HG02571 (cell line): ENCODE results near the gene PHLPP2.

Experiments
- ATAC-seq: cut with Tn5 transposase; IDR thresholded peaks from one replicate; pipeline ENCODE4 v1.9.1; 2021; ENCODE audit warnings: mild to moderate bottlenecking, moderate library complexity; ENCODE audit not compliant: unreplicated experiment

PHLPP2 gene

DNA sequence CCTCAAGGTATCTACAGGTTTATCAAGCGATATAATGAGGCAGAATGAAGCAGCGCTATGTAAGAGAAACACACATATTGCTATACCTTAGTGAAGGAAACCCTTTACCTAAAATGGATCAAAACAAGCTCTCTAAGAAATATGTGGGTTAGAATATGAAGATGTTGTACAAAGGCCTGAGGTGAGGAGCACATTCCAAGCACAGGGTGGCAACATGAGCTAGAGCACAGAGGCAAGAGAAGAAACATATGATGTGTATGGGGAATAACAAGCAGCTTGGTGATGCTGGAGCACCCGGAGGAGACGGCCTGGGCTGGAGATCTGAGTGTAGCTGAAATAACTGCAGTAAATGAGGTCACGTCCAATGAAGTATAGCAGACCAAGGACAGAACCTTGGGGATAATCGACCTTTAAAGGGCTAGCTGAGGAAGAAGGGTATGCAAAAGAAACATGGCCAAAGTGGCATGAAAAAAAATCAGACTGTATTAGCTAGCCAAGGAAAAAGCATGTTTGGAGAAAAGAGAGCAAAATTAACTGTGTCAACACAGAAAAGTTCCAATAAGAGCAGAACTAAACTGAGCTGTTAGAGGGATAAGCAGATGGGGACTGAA lies 54.5 kb downstream of the PHLPP2 start:
- ATAC-seq = no peak

DNA sequence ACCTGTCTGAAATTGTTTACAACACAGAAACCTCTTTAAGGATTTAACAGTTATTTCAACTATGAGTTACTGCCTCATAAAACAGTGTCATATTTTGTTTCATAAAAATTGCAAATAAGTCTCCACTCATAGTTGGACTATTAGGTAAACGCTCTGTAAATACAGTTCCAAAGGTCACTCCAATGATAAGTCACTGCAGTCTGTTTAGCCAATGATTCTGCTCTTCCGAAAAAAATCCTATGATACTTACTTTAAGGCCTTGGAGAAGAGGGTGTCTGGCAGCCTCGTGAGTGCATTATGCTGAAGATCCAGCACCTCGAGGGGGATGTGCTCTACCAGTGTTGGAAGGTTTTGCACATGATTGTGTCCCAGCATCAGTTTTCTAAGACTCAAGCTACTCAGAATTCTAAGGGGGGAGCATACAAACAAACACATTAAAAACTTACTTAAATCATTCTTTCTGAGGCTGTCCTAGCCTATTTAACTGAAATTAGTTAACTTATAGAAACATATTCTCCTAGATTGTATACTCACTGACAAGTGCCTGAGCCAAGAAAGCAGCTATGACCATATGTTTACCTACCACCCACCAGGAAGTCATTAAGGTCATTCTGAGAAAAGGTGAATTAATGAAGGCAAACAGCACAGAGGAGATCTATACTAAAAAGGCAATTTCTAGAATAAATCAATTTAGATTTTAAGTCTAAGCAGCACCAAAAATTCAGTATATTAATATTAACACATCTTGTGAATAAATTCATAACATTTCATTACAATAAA lies 57.4 kb downstream of the PHLPP2 start:
- no peak for ATAC-seq

DNA sequence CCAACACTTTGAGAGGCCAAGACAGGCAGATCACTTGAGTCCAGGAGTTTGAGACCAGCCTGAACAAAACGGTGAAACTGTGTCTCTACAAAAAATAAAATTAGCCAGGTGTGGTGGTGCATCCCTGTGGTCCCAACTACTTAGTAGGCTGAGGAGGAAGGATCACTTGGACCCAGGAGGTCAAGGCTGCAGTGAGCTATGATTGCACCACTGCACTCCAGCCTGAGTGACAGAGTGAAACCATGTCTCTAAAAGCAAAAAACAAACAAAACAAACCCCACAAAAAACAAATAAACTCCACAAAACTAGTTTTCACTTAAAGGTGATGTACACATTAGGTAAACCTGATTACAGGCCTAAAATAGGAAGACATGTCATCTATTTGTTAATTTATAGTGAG lies 58.2 kb downstream of the PHLPP2 start:
- no peak for ATAC-seq

DNA sequence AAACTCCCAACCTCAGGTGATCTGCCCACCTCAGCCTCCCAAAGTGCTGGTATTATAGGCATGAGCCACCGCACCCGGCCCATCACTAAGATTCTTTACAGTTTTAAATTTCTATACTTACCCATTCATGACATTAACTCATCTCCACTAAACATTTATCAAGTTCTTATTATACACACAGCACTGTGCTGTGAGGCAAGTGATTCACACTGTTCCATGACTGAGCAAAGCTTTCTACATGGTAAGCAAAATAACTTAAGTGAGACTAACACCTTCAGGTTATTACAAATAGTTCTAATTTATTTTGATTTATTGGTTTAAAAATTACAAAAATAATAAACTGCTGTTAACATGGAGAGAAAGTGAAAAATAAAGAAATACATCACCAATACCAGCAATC lies 65.0 kb downstream of the PHLPP2 start:
- no peak for ATAC-seq

DNA sequence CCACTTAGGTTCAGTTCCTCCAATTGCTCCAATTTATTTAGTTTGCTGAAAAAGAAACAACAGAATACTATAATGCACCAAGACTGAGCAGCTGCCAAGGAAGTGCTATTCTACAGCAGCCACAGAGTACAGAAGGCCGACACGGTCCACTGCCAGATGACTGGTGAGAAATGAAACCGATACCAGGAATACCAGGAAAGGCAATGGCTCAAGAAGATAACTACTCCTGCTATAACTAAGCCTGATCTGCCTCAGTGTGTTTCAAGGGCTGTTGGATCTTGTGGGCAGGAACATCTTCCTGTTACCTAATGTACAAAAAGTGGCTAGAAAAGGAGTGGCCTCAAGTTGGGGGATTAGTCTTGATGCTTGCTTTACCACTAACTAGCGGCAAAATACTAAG lies 65.7 kb downstream of the PHLPP2 start:
- no peak for ATAC-seq

DNA sequence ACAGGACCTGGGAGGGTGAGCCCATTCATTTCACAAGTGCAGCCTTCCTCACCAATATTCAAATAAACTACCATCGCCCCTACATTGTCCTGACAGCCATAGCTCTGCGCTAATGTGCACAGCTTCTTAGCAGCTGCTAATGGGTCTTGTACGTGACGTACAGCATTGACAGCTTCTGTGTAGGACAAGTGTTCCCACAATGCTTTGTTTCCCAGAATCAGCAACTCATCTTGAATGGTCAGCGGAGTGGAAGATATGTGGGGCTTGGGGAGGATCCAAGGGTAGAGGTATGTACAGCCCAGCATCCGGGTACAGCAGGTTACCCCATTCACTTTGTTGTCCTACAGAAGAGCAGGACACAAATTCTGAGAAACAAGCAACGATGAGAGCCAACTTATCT lies 74.8 kb downstream of the PHLPP2 start:
- no peak for ATAC-seq

DNA sequence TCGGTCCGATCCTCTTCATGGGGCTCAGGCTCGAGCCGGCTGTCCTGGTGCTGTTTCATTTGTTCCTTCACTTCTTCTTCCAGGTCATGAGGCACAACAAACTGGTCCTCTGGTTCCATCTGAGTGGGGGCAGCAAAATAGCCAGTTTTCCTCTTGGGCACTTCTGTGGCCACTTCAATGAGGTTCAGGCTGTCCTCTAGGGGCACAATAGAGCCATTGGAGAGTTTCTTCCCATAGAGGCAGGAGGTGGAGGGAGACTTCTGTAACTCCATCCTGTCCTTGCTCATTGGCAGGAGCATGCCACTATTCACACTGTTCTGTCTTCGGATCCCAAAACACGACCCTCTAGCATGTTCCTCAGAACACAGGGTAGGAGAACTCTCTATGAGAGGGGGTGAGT lies 75.6 kb downstream of the PHLPP2 start:
- ATAC-seq = no peak

DNA sequence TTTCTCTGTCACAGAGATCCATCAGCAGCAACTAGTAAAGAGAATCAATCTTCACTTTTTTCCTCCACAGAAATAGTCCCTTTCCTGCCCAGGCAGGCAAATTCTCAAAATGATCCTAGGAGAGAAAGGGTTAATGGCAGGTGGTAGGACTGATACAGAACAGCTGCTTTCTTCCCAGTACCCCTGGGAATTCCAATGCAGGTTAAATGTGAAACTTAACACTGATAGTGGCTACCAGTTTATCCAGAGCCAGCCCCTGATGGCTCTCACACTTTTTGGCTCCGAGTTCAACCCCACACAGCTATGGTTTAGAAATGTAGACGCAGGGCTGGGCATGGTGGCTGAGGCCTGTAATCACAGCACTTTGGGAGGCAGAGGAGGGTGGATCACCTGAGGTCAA lies 76.3 kb downstream of the PHLPP2 start:
- no peak for ATAC-seq

DNA sequence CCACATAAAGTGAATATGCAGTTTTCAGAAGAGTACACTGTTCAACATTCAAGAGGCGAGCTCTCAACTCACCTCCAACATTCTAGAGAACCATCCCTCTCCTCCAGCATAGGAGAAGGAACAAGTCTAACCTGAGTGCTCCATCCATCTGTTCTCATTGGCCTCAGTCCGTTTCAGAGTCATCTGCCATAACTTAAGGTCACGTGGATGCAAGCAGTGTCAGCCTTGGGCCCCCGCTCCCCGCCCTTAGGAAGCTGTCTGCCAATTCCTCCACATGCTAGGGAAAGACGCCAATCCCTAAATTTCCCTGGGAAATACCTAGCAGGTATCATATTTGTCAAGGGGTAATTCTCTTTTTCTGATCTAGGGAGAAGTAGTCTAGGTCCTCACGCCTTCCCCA lies 77.1 kb downstream of the PHLPP2 start:
- no peak for ATAC-seq

DNA sequence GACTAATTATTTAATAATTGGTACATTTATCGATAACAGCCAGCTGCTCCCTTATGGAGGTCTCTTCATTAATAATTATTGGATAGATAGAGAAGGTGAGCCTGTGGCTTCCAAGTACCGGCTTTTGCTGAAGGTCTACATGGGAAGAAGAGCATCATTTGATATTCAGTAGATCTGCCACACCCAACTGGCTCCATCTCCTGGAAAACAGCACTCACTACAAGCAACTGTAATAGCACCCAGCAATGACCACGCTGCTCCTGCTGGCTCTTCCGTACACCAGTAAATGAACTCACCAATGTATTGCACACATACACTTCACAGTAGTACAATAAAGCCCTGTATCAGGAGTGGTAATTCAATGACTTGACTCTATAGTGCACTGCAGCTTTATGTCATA lies 79.1 kb downstream of the PHLPP2 start:
- no peak for ATAC-seq

DNA sequence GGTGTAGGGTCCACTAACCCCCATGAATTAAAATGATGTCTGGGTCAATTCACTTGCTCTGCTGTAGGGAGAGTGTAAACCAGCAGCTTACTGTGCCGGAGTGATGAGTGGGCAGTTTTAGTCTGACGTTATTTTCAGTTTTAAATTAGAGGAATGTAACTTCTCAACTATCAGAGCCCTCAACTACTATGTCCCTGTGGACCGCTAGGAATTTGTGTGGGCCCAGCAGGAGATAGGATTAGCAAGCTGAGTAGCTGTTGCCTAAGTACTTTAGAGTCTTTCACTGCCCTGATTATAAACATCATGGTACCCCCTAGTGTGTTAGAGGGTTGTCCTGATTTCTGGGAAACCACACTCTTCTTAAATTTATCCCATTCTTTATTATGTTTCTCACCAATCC lies 87.1 kb downstream of the PHLPP2 start:
- ATAC-seq = no peak

DNA sequence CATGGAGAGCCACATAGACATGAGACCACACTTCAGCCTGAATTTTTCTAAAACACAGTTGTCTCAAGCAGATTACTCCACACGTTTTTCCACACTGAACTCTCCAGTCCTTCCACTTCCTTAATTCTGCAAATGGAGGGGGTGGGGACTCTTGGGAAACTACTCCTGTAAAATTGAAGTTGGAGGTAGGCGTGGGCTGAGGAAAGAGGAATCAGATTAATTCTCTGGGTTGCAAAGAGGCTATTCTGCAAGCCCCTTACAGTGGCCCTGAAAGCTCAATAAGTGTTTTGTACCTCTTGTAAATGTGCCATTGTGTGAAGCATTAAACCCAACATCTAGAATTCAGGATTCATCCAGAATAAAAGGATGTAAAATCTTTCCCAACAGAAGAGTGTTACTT lies 88.9 kb downstream of the PHLPP2 start:
- no peak for ATAC-seq

DNA sequence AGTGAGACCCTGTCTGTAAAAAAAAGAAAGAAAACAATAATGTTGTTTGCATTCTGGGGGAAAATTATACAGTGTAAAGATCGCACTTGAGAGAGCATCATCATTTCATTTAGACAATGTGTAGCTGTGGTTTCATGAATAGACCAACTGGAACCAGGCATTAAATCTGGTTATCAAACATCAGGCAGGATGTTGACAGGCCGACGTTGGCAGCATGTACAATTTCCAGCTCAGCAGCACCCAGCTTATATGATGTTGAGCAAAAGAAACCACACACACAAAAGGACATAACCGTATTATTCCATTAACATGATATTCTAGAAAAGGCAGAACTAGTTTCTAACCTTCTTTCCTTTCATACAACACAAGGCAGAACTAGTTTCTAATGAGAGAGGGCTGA lies 92.7 kb downstream of the PHLPP2 start:
- ATAC-seq = no peak

DNA sequence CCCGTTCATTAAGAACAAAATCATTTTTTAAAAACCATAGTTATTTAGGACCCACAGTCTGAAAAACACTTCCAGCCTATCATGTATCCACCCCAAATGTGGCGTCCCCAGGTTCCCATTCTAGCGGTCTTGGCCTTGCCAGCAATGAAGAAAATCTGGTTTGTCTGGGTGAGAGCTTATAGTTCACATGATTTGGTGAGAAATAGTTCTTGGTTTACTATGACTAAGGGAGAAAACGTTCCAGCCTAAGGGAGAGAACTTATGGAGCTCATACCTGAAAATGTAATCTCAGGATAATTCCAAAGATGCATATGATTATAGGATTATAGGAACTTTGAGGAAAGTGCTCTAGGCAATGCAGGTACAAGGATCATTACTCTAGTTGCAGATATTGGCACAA lies 93.7 kb downstream of the PHLPP2 start:
- no peak for ATAC-seq

DNA sequence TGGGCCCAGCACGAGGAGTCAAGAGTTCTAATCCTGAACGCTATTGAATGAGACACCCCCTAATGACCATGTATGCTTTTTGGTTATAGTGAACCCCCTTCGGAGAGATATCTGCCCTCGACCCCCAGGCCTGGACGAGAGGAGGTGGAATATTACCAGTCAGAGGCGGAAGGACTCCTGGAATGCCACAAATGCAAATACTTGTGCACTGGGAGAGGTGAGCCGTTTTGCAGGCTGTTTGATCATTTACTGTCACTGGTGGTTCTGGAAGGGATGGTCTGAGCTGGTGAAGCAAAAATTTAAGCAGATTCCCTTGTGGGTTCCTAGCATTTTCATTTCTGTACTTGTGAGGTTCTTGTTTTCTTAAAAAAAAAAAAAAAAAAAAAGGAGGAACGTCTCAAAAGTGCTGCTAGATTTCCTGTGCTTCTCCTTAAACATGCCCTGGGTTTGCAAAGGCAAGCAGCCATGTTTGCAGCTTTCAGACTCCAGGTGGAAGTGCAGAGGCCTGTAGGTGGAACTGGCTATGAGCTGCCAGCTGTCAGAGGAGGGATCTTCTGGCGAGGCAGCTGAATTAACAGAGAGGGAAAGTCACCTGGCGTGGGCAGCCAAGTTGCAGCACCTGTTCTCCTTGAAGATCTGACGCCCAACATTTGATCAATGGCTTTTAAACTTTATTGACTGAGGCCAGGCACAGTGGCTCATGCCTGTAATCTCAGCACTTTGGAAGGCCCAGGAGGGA lies 95.1 kb downstream of the PHLPP2 start:
- ATAC-seq = no peak

DNA sequence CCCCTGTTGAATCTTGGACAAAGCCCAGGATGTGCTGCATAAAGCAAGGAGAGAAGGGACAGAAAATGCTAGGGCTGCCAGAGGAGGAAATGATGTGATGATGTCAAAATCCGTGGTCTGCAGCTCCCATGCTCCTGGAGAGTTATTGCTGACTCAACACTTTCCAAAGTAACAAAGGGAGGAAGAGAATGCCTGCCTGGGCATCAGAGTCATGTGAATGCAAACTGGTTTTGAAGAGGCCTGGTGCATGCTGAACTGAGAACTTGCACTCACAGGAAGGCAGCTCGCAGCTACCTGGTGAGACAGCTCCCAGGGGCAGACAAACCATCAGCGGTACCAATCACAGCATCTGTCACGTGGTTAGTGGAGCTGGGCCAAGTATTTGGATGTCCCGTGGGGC lies 95.7 kb downstream of the PHLPP2 start:
- no peak for ATAC-seq

DNA sequence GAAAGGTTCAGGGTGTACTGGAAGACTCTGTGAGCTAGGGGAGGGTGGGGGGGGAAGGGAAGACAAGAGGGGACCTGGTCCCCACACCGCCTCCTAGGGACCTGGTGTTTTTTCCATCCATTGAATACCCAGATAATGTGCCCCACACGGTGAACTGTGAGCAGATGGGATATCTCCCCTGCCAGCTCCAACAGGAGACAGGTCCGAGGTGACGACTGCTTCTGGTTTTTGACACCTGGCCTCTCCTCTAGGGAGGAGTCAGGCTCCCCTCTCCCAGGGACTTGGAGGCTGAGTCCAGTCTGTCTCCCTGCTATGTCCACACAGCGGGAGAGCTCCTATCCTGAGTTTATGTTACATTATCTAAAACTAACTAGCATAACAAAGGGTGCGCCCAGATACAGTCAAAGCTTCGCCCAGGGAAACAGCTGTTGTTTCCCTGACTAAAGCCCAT lies 96.7 kb downstream of the PHLPP2 start:
- no peak for ATAC-seq

DNA sequence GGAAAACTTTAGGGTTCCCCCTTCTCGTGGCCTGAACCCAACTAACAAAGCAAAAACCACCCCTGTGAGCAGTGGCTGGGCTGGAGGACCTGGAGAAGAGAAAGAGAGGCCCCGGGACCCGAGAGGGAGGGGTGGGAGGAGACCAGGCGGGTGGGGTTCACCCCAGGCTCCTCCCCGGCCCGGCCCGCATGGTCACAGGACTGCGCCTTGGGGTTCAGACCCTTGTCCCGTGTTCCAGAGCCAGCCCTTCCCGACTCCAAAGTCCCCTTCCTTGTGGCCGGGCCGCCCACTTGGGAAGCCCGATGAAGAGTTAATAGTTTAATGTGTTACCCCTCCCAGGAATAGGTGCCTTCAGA lies 97.7 kb downstream of the PHLPP2 start:
- no peak for ATAC-seq

DNA sequence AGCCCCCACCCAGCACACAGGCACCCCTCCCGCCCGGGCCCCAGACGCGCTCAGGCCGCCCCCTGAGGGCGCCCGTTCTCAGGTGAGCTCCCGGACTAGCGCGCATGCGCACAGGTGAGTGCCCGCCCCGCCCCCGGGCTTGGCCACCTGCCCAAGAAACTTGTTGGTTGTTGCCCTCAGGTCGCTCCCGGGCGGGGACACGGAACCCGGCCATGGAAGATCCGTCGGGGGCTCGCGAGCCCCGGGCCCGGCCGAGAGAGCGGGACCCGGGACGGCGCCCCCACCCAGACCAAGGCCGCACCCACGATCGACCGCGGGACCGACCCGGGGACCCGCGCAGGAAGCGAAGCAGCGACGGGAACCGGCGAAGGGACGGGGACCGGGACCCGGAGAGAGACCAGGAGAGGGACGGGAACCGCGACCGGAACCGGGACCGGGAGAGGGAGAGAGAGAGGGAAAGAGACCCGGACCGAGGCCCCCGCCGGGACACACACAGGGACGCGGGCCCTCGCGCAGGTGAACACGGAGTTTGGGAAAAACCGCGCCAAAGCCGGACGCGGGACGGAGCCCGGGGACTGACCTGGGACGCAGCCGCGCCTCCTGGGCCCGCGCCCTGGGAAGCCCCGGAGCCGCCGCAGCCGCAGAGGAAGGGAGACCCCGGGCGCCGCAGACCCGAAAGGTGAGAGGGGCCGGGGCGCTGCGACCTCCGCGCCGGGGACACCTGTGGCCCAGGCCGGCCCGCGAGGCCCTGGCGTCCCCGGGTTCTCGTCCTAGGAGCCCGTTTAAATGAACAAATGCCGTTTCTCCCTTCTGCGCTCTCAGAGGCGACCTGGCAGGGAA lies 98.3 kb downstream of the PHLPP2 start, which contains the start of gene MARVELD3:
Gene MARVELD3 (plus strand): TSS at position 167 of the 840 bp plus-strand sequence. CDS start 46 bp downstream, at position 213.
- ATAC-seq = no peak

DNA sequence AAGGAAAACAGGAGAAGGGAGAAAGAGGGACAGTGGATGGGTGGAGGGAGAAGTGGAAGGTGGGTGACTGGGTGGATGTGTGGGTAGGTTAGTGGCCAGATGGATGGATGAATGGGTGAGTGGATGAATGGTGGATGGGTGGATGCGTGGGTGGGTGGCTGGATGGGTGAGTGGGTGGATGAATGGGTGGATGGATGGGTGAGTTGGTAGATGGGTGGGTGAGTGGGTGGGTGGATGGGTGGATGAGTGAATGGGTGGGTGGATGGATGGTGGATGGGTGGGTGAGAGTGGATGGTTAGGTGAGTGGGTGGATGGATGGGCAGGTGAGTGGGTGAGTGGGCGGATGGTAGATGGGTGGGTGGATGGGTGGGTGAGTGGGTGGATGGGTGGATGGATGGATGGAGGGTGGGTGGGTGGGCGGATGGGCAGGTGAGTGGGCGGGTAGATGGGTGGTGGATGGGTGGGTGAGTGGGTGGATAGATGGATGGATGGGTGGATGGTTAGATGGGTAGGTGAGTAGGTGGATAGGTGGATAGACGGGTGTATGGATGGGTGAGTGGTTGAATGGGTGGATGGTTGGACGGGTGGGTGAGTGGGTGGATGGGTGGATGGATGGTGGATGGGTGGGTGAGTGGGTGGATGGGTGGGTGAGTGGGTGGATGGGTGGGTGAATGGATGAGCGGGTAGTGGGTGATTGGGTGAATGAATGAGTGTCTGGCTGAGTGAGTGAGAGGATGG lies 99.2 kb downstream of the PHLPP2 start:
- no peak for ATAC-seq
